Measurements from ENCODE around the gene POLN. TPM values are rescaled to one million over a fixed set of nuclear protein-coding genes. Genes with fewer than 3 reads are reported as not detected.
A peak's percentile ranks its signal among the peaks of the same experiment; 100 is the strongest.

Gene POLN
- polyA plus RNA-seq, 2 of the 4 experiments (the other 2 are of a cell fraction): 2.4 to 2.9 TPM

GRCh38 chr4:2289311-2289954, 47.5 kb upstream of the POLN start:
- CTCF ChIA-PET: interaction anchor here (1.1 to 1.5 kb wide), 2 partner anchors 9 to 33 kb away, joined by 3 read pairs; no protein-coding TSS in a partner anchor

GRCh38 chr4:2288051-2288541, 46.2 kb upstream of the POLN start:
- POLR2A ChIA-PET: no interaction called here
- TF ChIP-seq ZFP36 (IDR thresholded peaks at IDR 0.05; ENCODE audit: borderline replicate concordance, partially characterized antibody) (peak; percentile 82), RFX5 (IDR thresholded peaks at IDR 0.05) (no peak)
- ATAC-seq (no peak), FAIRE-seq (no peak), DNase-seq (ENCODE audit: low read depth in 1 of 2, low spot score in 1 of 2) (no peak)
- no peak overlapping the region for H3K4me2 ChIP-seq
- no peak overlapping the region for H3K4me3 ChIP-seq
- WGBS (ENCODE audit: missing lambda C conversion rate): 100% methylated on average over 4 of the region's 10 CpGs
- no peaks in the 10 kb centered on the region for H3K9me3 ChIP-seq
- CTCF ChIA-PET: no interaction called here
- H3K27ac ChIP-seq: no peak overlapping the region
- no peaks in the 10 kb centered on the region for H3K4me1 ChIP-seq

More at GRCh38 chr4:2289311-2289954, 47.5 kb upstream of the POLN start:
- DNase-seq (ENCODE audit: low read depth in 1 of 2, low spot score in 1 of 2) (no peak), FAIRE-seq (no peak), ATAC-seq (no peak)
- no peak overlapping the region for H3K4me2 ChIP-seq
- no peaks in the 10 kb centered on the region for H3K9me3 ChIP-seq
- 96% methylated on average over 4 of the region's 14 CpGs for WGBS (ENCODE audit: missing lambda C conversion rate)
- no peak overlapping the region for H3K27ac ChIP-seq
- H3K4me1 ChIP-seq: no peaks in the 10 kb centered on the region
- H3K4me3 ChIP-seq: no peak overlapping the region
- POLR2A ChIA-PET: no interaction called here
- TF ChIP-seq MAZ (IDR thresholded peaks at IDR 0.05; ENCODE audit: borderline replicate concordance, low read depth, low read length) (no peak), ZC3H11A (IDR thresholded peaks at IDR 0.05) (no peak)

GRCh38 chr4:2287594-2287915, 45.6 kb upstream of the POLN start:
- FAIRE-seq (no peak), ATAC-seq (no peak; a peak in 1 of 6 replicates), DNase-seq (ENCODE audit: low read depth in 1 of 2, low spot score in 1 of 2) (no peak)
- Histone ChIP-seq H3K27ac (no peak overlapping the region), H3K4me1 (no peaks in the 10 kb centered on the region), H3K9me3 (no peaks in the 10 kb centered on the region), H3K4me3 (no peak overlapping the region), H3K4me2 (no peak overlapping the region)
- 82% methylated on average over 7 of the region's 9 CpGs for WGBS (ENCODE audit: missing lambda C conversion rate)
- TF ChIP-seq RFX5 (IDR thresholded peaks at IDR 0.05) (no peak), E2F6 (IDR thresholded peaks at IDR 0.05; ENCODE audit: borderline replicate concordance, low read depth) (no peak), MAFK (IDR thresholded peaks at IDR 0.05; ENCODE audit: partially characterized antibody) (no peak), KDM1A (IDR thresholded peaks at IDR 0.05; ENCODE audit: low read depth) (no peak), RNF2 (IDR thresholded peaks at IDR 0.05; ENCODE audit: borderline replicate concordance, low read depth) (no peak), ESRRA (IDR thresholded peaks at IDR 0.05; ENCODE audit: borderline replicate concordance, low read length) (no peak), RCOR1 (IDR thresholded peaks at IDR 0.05; ENCODE audit: low read depth, low read length) (no peak), ELK1 (IDR thresholded peaks at IDR 0.05; ENCODE audit: low read depth, low read length) (no peak), CBX2 (IDR thresholded peaks at IDR 0.05; ENCODE audit: borderline replicate concordance, low read depth) (no peak), PBX3 (IDR thresholded peaks at IDR 0.05) (no peak), EHF (CRISPR knock-in tag; IDR thresholded peaks at IDR 0.05) (no peak), SREBF2 (IDR thresholded peaks at IDR 0.05) (no peak)
- ChIA-PET POLR2A (no interaction called here), CTCF (no interaction called here)

- Histone ChIP-seq H3K9me3 (no peaks in the 10 kb centered on the region), H3K4me3 (no peak overlapping the region), H3K27ac (no peak overlapping the region), H3K4me2 (no peak overlapping the region), H3K4me1 (no peaks in the 10 kb centered on the region)
- CTCF ChIA-PET: no interaction called here
- POLR2A ChIA-PET: no interaction called here
- DNase-seq (ENCODE audit: low read depth in 1 of 2, low spot score in 1 of 2) (no peak), FAIRE-seq (no peak), ATAC-seq (peak in 1 of 2 experiments; percentile 18; a peak in 1 of 6 replicates)
- WGBS (ENCODE audit: missing lambda C conversion rate): 76% methylated on average over 12 of the region's 19 CpGs
- TF ChIP-seq RCOR1 (IDR thresholded peaks at IDR 0.05; ENCODE audit: low read depth, low read length) (no peak), PHF8 (IDR thresholded peaks at IDR 0.05; ENCODE audit: borderline replicate concordance, low read depth) (no peak), E2F6 (IDR thresholded peaks at IDR 0.05; ENCODE audit: borderline replicate concordance, low read depth) (no peak), MAFK (IDR thresholded peaks at IDR 0.05; ENCODE audit: partially characterized antibody) (no peak), HEYL (CRISPR knock-in tag; IDR thresholded peaks at IDR 0.05) (no peak), TFCP2L1 (CRISPR knock-in tag; IDR thresholded peaks at IDR 0.05) (no peak), USF2 (IDR thresholded peaks at IDR 0.05) (no peak)
Observed at GRCh38 chr4:2286904-2287593, 45.1 kb upstream of the POLN start.
